Inferior parietal cortex (tissue), 1 donor: Measurements from ENCODE around the gene BAHCC1.

Experiments
- DNase-seq: peaks from one replicate; pipeline ENCODE4 v3.0.0-alpha.2; 2016; ENCODE audit errors: extremely low spot score

Gene BAHCC1

DNA sequence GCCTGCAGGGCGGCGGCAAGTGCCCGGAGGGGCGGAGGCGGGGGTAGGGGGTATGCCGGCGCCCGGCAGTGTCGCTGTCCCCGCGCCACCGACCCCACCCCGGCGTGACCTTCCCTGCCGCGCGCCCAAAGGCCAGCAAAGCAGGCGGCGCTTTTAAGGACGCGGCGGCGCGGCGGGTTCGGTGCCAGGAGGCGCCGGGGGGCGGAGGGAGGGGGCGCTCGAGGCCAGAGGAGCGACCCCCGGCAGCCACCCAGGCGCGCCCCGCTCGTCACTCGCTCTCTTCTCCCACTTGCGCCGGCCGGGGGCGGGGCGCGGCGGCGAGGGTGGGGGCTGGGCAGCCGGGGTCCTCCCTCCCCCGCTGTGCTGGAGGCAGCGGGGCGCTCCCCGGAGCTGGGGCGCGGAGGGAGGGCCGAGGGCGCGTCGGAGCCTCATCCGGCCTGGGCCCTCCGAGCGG lies 8.6 kb upstream of the BAHCC1 start:
- peak; percentile 38 for DNase-seq

DNA sequence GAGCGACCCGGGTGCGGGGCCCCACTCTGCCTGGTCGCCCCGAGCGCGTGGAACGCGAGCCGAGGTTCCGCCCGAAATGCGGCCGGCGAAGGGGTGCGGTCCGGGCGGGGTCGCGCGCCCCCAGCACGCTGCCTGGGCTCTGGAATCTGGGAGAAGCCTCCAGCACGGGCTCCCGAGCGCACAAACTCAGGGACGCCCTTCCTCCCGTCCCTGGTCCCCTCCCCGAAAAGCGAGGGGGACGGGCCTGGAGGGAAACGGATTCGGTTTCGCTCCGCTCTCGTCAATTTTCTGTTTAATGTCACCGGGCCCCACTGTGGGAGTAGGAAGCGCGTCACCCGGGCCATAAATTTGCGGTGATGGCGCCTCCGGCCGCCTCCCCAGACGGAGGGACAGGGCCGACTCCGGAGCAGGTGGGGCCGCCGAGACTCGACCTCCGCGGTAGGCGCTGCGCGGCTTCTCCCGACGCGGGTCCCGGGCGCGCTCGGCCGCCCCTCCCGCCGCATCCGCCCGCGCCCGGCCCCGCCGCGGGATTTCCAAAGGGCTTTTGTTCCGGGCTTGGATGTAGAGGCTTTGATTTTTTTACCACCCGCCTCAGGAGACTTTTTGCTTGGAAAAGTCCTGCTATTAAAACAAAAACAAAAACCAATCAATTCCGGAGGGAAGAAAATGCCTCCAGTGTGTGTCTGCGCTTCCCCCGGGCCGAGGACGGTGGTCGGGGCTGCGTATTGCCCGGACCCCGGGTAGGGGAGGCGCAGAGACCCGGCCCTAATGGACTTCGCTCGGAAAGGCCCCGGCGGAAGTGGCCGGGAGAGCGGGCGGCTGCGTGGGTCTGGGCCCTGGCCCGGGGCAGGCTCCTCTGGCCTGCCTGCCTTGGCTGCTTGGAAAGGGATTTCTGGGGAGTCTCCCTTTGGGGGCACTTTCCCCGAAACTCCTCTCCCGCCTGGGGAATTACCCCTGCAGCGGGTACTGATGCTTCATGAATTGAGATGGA lies 7.9 kb upstream of the BAHCC1 start:
- peak; percentile 61 for DNase-seq

DNA sequence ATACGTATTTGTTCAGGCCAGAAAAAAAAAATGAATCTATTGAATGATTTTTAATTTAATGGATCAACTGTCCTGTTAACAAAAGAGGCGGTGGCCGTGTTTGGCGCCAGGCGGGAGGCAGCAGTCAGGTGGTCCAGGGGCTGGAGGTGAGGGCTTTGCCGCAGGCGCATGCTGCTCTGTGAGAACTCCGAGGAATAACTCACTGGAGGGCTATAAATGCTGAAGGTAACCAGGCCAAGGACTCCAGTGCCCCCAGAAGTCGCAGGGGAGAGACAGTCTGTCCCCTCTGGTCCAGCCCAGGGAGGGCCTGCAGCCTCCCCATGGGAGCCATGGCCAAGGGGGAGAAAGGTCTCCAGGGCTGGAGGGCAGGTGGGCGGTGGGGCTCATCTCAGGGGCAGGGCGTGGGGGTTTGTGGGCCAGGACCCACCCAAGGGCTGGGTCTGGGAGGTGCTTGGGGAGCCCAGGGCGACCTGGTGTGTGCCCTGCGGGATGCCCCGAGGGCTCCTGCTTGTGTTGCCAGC lies 7.1 kb upstream of the BAHCC1 start:
- DNase-seq: no peak

DNA sequence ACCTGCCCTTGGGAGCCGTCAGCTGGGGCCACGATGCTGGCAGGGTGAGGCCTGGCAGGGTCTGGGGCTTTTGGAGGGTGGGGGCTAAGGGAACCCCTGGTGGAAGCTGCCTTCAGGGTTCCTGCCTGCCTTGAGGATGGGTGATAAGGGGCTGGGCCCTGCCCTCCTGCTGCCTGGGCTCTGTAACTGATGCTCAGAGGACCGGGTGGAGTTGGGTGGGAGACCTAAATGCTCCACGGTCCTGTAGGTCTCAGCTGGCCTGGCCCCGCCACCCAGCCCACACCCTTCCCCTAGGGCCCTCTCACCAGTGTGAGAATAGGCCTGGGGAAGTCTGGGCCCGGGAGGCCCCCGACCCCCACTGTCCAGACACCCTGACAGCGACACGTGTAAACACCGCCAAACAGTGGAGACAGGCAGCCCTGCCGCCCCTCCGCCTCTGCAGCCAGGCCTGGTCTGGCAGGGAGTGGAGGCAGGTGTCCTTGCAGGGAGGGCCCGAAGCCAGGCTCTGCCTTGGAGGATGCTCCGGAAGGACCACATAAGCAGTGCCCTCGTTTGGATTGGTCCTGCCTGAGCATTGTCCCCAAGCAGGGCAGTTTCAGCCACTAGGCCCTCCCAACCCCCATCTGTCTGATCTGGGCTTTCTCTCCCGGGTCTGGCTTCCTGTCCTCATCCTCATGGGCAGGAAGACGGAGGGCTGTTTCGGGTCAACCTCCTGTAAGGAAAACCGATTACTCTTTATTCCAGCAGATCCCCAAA lies 6.5 kb upstream of the BAHCC1 start:
- DNase-seq: peak; percentile 56

DNA sequence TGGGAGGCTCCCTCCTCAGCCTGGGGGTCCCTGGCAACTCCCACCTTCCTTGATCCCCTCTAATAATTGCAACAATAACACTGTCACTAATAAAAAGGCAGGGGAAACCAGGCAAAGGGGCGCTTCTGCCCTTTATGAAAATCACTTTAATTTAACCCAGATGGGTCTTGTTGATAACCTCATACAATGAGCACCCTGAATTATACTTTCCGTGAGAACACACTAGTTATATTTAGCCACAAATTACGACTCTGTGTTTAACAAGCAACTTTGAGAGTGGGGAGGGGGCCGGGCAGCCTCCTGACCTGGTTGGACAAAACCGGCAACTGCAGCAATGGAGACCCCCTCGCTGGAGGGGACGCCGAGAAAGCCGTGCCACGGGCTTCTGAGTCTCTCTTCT lies 5.7 kb upstream of the BAHCC1 start:
- DNase-seq: no peak

DNA sequence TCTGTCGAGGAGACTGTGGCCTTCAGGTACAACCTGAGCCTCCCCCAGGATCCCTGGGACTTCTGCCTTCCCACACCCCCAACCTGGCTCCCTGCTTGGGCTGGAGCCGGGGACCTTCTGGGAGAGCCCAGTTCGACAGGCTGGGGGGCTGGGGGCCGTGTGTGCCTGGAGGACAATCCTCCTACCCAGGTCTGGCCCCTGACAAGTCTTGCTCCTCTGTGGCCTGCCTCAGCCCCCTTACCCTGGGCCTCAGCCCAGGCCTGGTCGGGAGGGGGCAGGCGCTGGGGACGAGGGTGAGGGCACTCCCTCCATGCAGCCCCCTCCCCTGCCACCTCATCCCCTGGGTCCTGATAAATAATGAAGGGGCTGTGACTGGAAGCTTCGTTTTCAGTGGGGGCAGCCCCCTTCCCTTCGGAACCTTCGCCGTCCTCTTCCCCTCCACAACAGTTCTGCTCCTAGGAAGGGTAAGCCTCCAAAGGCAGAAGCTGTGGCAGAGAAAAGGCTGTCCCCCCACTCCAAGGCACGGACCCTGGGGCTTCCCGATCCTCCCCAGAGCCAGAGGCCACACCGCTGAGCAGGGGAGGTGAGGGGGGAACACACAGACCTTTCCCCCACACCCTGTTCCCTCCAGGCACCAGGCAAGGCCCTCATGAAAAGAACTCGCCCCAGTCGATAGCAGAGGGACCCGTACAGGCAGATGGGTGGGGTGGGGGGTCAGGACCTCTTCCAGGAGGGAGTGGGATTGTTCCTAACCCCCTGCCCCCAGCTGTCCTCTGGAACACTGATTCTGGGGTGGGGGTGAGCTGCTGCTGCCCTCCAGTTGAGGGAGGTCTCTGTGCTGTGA lies 5.0 kb upstream of the BAHCC1 start:
- DNase-seq: no peak

DNA sequence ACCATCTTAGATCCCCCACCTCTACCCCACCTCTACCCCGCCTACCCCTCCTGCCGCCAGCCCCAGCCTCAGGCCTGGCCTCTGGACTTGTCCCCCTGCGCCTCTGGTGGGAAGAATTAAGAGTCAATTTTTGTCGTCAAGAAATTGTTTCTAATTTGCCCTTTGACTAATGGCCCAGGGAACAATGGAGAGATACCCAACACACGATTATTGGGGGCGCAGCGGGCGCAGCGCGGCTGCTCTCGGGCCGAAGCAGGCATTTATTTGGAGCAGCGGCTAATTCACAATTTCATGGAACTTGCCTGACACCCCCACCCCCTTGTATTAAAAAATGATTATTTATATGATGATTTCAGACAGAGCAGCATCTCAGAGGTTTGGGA lies 4.4 kb upstream of the BAHCC1 start:
- no peak for DNase-seq

DNA sequence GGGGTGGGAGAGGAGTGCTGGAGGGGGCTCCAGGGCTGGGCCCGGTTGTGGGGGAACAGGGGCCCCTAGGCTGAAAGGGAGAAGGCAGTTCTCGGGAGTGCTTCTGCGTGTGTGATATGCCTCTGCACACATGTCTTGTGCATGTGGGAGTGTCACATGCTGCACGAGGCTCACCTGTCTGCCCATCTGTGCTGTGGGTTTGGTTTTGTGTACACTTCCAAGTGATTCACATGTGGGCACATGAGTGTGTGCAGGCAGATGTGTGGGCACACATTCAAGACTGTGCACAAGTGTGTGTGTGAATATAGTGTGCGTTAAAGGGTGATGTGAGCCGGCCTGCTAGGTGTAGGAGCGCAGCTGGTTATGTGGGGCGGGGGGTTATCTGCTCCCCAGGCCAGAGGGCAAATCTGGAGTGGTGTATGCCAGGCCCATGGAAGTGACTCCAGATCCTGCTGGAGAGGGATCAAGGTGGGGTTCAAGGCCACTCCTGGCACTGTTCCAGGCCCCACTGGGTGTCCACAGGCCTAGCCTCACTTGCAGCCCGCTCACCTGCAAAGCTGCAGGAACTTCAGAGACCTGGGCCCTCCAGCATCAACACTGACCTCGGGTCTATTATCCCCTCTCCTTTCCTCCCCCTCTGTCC lies 3.8 kb upstream of the BAHCC1 start:
- peak; percentile 20 for DNase-seq

DNA sequence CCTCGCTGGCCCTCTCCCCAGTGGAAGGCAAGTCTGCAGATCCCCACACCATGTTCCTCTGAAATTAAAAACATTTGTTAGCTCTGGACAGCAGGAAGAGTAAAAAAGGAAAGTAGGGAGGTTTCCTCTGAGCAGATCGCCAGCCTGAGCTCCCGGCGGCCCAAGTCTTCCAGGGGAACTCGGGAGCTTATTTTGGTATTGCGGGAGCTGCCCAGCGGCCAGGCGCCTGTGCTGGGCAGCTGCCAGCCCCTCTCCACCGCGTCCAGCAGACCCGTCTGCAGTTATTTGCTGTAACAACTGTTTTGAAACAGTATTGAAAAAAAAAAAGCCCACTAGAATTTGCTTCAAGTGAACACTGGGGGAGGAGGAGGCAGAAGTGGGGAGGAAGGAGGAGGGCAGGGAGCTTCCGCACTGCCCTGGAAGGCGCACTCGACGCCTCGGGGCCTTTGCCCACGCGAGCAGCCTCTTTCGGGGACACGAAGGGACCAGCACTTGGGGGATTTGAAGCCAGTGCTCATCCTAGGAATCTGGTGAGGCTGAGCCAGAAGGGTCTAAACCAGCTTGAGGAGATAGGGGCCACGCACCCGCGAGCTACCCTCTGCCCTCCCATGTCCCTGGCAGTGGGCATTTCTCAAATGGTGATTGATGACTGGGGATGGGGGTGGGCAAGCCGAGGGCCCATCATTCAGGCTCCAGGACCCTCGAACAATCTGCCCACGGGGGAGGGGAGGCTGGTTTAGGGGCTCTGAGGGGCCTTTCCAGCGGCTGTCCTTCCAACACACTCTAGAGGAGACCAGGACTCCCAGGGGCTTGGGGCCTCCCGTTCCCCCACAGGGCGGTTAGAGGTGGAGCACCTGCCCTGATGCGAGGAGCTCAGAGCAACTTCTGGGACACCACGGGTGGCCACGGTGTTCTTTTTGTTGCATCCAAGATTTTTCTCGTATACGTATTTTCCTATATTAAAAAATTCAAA lies 3.0 kb upstream of the BAHCC1 start:
- DNase-seq: peak; percentile 39

DNA sequence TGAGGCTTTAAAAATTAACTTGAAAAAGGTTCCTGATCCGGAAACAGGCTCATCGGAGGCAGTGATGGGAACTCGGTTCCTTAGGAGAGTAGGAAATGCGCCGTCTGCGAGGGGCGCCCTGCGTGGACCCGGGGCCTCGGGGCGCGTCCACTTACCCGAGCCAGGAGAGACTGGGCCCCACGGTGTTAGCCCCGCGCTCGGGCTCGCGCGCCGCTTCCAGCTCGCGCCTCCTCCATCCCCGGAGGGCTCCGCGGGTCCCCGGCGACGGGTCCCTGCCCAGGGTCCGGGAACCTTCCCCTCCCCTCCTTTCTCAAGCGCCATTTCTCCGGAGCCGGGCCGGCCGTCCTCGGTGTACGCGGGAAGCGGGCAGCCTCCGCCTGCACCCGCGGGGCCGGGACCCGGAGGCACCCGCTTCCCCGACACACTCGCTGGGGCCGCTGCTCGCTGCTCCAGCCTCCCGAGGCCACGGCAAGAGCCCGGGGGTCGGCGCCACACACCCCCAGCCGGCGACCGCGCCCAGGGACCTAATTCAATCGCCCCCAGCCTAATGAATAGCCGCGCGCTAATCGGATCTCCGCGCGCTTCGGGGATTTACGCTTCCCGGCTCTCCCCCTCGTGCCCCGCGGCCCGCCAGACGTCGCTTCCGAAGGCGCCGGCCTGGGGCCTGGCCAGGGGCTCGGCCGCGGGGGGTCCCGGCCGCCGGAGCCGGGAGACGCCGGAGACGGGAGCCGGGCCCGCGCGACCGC lies 2.2 kb upstream of the BAHCC1 start:
- peak; percentile 36 for DNase-seq

DNA sequence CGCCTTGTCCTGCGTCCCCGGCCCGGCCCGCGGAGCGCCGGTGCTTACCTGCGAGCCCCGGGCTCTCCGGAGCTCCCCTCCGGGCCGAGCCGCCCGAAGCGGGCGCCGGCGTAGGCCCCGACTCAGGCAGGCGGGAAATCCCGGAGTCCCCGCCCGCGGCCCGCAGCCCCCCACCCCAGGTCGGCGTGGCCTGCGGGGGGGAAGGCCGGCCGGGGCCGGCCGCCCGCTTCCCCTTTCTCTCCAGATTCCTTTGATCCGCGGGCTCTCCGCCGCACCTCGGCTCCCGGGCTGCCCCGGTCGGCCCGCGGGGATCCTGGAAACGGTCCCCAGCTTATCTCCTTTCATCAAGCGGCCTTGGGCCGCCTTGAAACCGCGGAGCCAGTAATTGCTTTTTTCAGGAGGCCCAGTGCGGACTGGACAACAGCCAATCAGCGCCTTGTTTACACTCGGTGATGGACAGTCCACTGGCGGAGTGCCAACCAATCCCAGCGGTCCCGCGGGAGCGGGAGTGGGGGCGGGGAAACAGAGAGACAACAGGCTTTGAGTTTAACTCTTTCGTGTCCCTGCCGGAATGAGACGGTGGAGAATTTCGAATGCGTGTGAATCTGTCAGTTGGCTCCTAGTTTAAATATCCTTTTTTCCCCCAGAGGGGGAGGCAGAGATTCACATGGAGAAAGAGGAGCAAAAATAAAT lies 1.4 kb upstream of the BAHCC1 start:
- DNase-seq: peak; percentile 100

DNA sequence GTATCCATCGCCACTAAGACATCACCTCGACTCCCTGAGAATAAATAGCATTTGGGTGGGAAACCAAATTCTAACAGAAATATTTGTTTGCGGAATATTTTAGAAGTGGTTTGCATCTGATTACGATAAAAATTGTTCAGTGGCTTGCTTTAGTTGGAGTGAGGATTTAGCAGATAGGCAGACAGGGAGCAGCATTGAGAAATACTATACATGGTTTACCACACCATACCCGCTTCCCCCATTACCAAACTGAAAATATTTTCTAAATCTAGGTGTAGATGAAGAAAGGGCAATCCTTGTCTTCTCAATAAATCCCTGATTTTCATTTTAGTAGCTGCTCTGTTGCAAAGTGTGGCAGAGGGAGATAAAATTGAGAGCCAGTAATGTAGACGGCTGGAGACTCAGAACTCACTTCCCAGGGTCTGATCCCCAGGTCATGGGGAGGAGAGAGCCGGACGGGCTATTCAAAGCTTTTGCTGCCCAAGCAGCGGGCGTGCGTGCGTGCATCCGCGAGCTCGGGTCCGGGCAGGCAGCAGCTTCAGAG lies 808 bp upstream of the BAHCC1 start:
- peak; percentile 52 for DNase-seq

DNA sequence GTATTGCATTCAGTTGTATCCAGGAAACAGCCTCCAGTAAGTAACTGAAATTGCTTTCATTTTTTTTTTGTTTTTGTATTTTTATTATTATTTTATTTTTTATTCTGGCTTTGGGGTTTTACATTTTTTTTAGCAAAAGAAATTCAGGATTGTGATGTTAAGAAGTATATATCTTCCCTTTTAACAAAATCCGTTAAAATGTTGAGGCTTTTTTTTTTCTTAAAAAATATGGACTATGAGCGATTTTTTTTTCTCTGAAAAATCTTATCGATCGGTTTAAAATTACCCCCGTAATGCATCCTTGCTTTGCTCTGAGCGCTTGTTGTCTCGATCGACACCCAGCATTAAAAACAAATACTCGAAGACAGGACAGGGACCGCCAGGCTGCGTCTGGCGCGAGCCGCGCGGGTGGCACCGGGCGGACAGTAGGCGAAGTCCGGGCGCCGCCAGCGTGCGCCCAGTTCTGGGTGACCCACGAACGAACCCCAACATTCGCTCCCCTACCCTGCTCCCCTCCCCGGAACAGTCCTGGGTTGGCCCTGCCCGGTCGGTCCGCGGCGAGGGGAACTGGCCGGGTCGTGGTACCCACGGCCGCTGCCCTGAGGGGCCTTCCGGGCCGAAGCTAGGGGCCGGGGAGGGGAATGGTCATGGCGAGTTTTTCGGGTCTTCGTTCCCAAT lies 482 bp downstream of the BAHCC1 start:
- DNase-seq: no peak

DNA sequence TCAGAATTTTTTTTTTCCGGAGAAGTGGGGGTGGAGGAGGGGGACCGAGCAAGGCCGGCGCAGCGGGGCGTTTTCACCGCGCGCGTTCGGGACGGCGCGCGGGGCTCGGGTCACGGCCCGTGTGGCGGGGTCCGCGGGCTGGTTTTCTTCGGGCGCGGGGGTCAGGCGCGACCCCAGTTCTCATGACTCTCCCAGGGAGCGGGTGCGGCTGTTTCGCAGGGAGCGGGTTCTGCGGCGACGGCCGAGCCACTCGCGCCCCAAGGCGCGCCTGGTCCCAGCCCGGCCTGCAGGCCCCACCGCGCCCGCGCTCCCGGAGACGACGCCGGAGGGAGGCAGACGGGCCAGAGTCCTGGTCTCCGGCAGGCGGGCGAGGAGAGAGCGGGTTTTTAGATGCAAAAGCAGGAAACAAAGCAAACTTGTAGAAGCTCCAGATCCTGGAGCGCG lies 1.0 kb downstream of the BAHCC1 start:
- no peak for DNase-seq

DNA sequence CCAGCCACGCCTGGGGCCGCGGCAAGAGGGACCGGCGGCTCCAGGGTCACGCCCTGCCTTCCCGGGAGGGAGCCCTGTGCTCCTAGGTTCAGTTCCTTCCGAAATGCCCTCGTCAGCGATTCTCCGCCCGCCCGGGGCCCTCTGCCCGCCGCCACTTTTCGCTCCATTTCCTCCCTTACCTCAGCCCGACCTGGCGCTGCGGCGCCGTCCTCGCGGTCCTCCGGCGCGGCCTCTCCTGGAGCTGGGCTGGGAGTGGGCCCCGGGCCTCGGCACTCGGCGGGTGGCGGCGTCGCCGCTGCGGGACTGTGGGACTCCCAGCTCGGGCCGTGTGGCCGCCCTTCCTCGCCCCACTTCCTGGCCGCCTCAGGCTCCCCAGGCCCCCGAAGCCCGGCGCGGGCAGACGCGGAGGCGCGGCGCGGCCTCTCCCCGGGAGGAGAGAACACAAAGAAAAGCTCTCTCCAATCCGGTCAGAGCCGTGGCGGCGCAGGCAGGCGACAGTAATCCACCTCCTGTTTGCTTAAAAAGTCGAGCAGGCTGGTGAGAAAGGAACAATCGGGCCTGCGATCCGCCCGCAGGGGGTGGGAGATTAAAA lies 1.6 kb downstream of the BAHCC1 start:
- DNase-seq: no peak

DNA sequence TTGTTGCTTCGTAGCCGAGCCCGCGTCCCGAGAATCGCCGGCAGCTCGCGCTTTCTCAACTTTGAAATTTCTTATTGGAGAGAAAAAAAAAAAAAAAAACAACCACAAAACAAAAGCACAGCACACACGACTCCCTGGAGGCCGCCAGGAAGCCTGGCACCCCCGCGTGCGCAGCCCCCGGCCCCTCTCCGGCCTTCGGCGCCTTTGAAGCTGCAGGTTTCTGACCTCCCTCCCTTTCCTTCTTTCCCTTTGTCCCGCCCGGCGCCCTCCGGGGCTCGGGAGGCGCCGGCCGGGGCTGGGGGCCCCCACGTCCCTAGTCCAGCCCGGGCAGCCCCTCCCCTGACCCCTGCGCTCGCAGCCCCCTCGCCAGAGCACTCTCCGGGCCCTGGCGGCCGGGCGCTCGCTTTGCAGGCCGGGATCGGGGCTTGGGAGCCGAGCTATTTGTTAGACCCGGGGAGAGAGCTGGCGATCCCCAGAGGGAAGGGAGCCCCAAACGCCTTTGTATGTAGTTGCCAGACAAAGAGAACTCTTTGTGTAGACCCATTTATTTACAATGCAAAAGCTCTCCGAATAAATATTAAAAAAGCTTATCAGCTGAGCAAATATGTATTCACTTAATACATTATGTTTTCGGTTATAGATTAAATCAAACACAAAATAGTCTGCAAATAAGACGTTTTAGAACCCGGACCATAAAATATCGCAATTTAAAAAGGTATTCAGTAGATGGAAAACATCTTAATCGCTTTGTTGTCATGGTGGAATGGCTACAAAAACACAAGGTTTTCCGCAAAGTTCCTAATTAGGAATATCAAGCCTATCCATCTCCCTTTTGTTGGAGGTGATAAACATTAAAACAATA lies 2.3 kb downstream of the BAHCC1 start:
- no peak for DNase-seq
